ENCODE measurements around the gene SLC34A2.

DNA sequence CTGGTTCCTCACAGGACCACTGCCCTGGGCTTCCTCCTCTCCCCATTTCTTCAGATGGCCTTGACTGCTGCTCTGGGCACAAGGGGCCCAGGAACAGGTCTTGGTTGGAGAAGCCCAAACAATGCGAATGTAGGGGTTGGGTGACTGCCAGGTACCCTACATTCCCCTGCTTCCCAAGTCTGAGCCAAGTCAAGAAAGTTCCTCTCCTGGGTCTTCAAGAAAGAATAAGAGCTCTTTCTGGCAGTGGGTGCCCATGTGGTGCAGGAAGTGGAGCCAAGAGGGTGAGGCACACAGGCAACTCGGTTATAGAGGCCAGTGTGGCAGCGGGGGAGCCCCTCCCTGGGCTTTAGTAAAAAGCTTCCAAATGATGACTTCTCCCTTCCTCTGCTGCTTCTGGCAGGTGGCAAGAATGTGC lies 2.7 kb downstream of the SLC34A2 start:
- TF ChIP-seq EZH2phosphoT487 (IDR thresholded peaks at IDR 0.05; ENCODE audit: insufficient read depth, low read depth) (no peak), EZH2 (IDR thresholded peaks at IDR 0.05; ENCODE audit: insufficient read depth, poor library complexity, severe bottlenecking) (no peak)
